GM21717 (cell line): ENCODE data around the gene ZNF726.
"Not testable (repeated sequence)": the region's sequence is repeated elsewhere in the genome, so short reads cannot be mapped to it uniquely, and the experiment has no call there.

ENCODE experiments used
- ATAC-seq: cut with Tn5 transposase; IDR thresholded peaks from one replicate; pipeline ENCODE4 v1.9.1; 2021; ENCODE audit warnings: mild to moderate bottlenecking, moderate library complexity; ENCODE audit not compliant: unreplicated experiment

Gene ZNF726

GRCh38 chr19:23914402-23915286 is at the start of gene ZNF726:
TSS of gene ZNF726 (plus strand) at chr19:23914886. CDS start at chr19:23914995, 109 bp downstream.
- ATAC-seq: peak; percentile 93

DNA sequence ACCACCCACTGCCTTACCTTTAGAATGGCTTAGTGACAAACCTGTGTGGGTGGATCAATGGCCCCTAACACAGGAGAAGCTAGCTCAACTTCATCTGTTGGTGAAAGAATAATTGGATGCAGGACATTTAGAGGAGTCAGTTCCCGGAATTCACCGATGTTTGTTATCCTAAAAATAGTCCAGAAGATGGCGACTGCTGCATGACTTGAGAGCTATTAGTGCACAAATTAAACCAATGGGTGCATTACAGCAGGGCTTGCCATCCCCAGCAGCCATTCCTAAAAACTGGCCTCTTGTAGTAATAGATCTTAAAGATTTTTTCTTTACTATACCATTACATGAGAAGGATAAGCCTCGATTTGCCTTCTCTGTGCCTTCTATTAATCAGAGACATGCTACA is 46.8 kb upstream of the ZNF726 start:
- ATAC-seq: no peak

- no peak for ATAC-seq
Measured at GRCh38 chr19:23868630-23869029, 46.1 kb upstream of the ZNF726 start.

- ATAC-seq: no peak
Measured at GRCh38 chr19:23872282-23872919, 42.3 kb upstream of the ZNF726 start.

- ATAC-seq: no peak
Measured at GRCh38 chr19:23876261-23876660, 38.4 kb upstream of the ZNF726 start.

GRCh38 chr19:23876756-23877155 is 37.9 kb upstream of the ZNF726 start:
- ATAC-seq: not testable (repeated sequence)

DNA sequence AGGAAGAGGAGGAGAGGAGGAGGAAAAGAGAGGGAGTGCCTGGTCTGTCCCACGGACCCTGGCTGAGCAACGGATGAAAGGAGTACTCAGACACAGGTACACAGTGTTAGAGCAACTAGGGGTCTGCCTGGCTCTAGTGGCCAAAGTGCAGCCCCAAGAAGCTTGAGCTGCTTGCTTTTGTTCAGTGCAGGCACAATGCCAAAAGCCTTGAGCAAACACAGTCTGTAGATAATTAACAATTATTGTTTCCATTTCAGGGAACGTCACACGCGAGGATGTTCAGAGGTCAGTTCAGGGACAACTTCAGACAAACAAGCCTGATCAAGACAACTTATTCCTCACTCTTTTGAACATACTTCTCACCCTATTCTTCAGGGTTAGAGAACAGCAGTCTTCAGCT is 32.2 kb upstream of the ZNF726 start:
- no peak for ATAC-seq

DNA sequence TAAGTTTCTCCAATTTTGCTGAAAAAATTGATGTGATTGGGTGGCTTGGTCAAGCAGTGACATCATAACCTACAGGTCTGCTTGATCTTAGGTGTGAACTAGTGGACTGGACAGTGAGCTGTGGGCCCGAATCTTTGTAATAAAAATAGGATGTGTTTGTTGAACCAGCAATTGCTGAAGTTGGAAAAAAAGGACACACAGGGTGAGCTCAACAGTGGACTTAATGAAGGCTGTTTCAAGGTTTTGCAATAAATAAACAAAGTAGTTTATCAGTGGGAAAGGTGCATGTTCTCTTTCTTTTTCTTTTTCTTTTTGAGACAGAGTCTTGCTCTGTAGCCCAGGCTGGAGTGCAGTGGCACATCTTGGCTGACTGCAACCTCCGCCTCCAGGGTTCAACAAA is 30.3 kb upstream of the ZNF726 start:
- no peak for ATAC-seq

DNA sequence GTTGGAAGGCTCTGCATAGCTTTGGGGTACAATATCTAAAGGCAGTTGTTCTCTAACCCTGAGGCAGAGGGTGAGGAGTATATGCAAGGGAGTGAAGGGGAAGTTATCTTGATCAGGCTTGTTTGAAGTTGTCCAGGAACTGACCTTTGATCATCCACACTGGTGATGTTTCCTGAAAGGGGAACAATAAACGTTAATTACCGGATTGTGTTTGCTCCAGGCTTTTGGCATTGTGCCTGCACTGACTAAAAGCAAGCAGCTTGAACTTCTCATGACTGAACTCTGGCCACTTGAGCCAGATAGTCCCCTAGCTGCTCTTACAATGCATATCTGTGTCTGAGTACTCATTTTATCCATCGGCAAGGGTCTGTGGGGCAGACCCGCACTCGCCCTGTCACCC is 27.0 kb upstream of the ZNF726 start:
- no peak for ATAC-seq

DNA sequence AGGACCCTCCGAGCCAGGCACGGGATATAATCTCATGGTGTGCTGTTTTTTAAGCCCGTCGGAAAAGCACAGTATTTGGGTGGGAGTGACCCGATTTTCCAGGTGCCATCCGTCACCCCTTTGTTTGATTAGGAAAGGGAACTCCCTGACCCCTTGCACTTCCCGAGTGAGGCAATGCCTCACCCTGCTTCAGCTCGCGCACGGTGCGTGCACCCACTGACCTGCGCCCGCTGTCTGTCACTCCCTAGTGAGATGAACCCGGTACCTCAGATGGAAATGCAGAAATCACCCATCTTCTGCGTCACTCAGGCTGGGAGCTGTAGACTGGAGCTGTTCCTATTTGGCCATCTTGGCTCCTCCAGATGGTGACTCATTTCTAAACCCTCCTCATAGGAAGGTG is 18.6 kb upstream of the ZNF726 start:
- not testable (repeated sequence) for ATAC-seq

DNA sequence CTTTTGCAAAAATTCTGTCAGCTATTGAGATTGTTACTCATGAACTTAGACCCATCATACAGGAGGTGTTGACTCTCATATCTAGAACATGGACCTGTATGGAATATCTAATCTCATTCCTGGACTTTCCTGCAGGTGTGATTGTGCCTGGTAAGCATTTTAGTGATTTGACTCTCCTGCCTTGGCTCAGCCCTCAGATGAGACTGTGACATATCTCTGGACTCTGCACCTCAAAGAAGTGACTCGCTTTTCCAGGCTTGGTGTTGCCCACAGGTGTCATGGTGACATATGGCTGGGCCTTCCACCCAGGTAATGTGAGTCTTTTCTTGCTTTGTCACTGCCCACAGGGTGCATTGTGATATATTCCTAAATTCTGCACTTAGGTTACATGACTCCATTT is 17.8 kb upstream of the ZNF726 start:
- ATAC-seq: no peak

- ATAC-seq: no peak
Measured at GRCh38 chr19:23901360-23901759, 13.3 kb upstream of the ZNF726 start.

DNA sequence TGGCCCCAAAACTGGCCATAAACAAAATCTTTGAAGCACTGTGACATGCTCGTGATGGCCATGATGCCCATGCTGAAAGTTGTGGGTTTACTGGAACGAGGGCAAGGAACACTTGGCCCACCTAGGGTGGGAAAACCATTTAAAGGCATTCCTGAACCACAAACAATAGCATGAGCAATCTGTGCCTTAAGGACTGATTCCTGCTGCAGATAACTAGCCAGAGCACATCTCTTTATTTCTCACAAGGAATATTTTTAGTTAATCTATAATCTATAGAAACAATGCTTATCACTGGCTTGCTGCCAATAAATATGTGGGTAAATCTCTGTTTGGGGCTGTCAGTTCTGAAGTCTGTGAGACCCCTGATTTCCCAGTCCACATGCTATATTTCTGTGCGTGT is 10.3 kb upstream of the ZNF726 start:
- ATAC-seq: no peak

- ATAC-seq: no peak
Measured at GRCh38 chr19:23905771-23906170, 8.9 kb upstream of the ZNF726 start.

DNA sequence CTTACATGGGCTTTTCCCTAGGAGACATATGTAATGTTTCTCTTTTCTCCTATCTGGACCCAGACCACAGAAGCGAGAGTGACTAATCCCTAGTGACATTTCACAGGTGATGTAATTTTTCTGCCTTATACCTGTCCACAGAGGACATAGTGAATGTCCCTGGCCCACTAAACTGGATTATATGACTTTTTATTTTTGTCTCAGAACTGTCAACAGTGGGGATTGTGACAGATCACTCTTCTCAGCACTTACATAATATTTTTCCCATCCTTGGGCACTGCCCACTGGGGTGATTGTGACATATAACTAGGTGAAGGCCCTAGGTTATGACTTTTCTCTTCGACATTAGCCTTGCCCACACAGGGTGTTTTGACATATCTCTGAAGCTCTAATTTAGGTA is 7.9 kb upstream of the ZNF726 start:
- ATAC-seq: no peak

DNA sequence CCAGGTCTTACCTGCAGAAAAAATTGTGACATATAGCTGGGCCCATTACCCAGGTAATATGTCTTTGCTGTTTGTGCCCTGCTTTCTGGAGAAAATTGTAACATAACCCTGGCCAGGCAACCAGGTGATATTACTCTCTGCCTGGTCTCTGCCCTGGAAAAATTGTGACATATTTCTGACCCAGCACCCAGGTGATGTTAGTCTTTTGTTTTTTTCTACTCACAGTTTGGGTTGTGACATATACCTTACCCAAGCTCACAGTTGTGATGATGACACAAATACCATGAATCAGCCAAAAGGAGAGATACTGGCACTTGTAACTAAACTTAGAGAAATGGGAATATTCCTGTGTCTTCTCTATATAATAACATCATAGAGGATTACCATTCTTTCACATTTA is 6.5 kb upstream of the ZNF726 start:
- ATAC-seq: no peak

DNA sequence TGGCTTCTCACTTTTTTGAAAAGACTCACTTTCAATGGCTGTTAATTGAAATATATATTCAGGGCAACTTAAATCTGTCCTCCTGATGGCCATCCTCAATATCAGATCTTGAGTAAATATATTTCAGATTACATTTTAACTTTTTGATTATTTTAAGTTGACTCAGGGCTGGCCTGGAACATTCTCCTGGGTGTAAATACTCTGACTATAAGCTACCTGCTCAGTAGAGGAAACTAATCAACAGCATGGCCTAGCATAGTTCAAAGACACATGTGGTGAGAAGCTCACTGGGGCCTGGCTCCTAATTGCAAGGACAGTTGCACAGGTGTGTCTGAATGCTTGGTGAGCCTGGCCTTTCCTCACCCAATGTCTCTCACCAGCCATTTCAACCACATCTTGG is 5.5 kb upstream of the ZNF726 start:
- ATAC-seq: no peak

DNA sequence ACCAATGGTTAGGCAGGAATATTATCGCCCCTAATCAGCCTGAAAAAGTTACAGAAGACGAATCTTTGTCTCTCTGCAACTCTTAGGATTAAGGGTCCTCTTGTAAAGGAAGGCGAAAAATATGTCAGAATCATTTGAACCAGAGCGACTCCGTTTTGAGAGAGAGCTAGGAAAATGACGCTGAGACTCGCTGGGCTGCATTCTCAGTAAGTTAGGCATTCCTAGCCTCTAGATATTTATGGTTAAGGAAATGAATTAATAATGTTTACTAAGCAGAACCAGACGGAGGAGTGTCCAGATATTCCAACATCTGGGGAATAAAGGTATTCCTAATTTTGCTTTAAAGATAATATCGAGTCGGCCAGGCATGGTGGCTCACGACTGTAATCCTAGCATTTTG is 755 bp upstream of the ZNF726 start:
- no peak for ATAC-seq

- no peak for ATAC-seq
Measured at GRCh38 chr19:23916991-23917390, 2.3 kb downstream of the ZNF726 start.

- ATAC-seq: no peak
Measured at GRCh38 chr19:23917856-23918255, 3.2 kb downstream of the ZNF726 start.

DNA sequence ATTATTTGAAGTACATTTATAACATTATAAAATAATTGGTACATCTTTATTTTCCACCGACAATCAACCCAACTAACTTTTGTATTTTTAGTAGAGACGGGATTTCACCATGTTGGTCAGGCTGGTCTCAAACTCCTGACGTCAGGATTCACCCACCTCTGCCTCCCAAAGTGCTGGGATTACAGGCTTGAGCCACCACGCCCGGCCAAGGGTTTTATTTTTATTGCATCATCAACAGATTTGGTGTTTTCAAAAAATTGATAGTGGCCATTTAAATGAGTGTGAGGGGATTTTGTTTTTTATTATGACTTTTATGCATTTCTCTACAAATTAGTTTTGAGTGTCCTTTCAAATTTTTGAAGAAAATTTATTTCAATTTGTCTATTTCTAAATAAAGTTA is 10.6 kb downstream of the ZNF726 start:
- no peak for ATAC-seq

DNA sequence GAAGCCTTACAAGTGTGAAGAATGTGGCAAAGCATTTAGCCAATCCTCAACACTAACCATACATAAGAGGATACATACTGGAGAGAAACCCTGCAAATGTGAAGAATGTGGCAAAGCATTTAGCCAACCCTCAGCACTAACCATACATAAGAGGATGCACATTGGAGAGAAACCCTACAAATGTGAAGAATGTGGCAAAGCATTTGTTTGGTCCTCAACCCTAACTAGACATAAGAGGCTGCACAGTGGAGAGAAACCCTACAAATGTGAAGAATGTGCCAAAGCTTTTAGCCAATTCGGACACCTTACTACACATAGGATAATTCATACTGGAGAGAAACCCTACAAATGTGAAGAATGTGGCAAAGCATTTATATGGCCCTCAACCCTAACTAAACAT is 18.2 kb downstream of the ZNF726 start:
- no peak for ATAC-seq
